Subcutaneous abdominal adipose tissue (tissue), 5 donors: ENCODE data around the gene AGAP3.

Experiments
- H3K27ac ChIP-seq: one replicate; pipeline ENCODE4 v1.7.0; 2013; ENCODE audit warnings: low read depth, mild to moderate bottlenecking, inconsistent platforms, low read length, moderate library complexity
- H3K27me3 ChIP-seq, 5 donors: one replicate each; pipeline ENCODE4 v1.7.0; 2013; ENCODE audit warnings: low read length in 5 of 5, inconsistent platforms in 1 of 5; ENCODE audit not compliant: control insufficient read depth in 5 of 5, insufficient read depth in 4 of 5
- H3K36me3 ChIP-seq, 5 donors: one replicate each; pipeline ENCODE4 v1.7.0; 2013; ENCODE audit warnings: low read length in 5 of 5; ENCODE audit not compliant: control insufficient read depth in 5 of 5, insufficient read depth in 5 of 5
- H3K4me1 ChIP-seq, 5 donors: one replicate each; pipeline ENCODE4 v1.7.0; 2013; ENCODE audit warnings: low read length in 5 of 5, mild to moderate bottlenecking in 3 of 5, moderate library complexity in 1 of 5; ENCODE audit not compliant: control insufficient read depth in 5 of 5, insufficient read depth in 5 of 5
- H3K4me3 ChIP-seq, 5 donors: one replicate each; pipeline ENCODE4 v1.7.0; 2013; ENCODE audit warnings: low read length in 5 of 5, low read depth in 1 of 5
- H3K9ac ChIP-seq, 5 donors: one replicate each; pipeline ENCODE4 v1.7.0; 2013; ENCODE audit warnings: low read length in 5 of 5, mild to moderate bottlenecking in 4 of 5, moderate library complexity in 3 of 5
- H3K9me3 ChIP-seq, 5 donors: one replicate each; pipeline ENCODE4 v1.7.0; 2013; ENCODE audit warnings: low read length in 5 of 5; ENCODE audit not compliant: control insufficient read depth in 5 of 5
- donor health status: healthy.
- donor health status: healthy.
- donor health status: healthy.
- donor health status: healthy.
- donor health status: healthy.

The AGAP3 gene

DNA sequence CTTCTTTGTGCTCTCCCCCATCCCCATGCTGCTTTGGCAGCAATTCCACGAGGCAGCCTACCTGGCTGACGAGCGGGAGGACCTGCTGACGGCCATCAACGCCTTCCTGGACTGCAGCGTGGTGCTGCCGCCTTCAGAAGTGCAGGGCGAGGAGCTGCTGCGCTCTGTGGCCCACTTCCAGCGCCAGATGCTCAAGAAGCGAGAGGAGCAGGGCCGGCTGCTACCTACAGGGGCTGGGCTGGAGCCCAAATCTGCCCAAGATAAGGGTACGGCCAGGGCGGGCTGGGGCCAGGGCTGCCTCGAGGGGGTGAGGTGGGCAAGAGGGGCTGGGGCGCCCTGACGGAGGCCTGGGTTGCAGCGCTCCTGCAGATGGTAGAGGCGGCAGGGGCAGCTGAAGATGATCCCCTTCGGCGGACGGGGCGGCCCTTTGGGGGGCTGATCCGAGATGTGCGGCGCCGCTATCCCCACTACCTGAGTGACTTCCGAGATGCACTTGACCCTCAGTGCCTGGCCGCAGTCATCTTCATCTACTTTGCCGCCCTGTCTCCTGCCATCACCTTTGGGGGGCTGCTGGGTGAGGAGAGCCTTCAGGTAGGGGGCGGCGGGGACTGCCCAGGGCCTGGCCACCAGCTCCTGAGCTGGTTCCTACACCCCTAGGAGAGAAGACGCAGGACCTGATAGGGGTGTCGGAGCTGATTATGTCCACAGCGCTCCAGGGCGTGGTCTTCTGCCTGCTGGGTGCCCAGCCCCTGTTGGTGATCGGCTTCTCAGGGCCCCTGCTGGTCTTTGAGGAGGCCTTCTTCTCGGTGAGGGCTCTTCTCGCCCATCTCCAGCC lies 15.0 kb upstream of the AGAP3 start:
- no peaks in the 10 kb centered on the region for H3K9me3 ChIP-seq
- peaks cover 0 to 90% (median 84%) of the 10 kb centered on the region in 5 donors for H3K36me3 ChIP-seq
- no peak overlapping the region for H3K4me3 ChIP-seq
- H3K27ac ChIP-seq = no peak overlapping the region
- H3K4me1 ChIP-seq = no peaks in the 10 kb centered on the region
- H3K9ac ChIP-seq = no peak overlapping the region
- no peaks in the 10 kb centered on the region for H3K27me3 ChIP-seq

DNA sequence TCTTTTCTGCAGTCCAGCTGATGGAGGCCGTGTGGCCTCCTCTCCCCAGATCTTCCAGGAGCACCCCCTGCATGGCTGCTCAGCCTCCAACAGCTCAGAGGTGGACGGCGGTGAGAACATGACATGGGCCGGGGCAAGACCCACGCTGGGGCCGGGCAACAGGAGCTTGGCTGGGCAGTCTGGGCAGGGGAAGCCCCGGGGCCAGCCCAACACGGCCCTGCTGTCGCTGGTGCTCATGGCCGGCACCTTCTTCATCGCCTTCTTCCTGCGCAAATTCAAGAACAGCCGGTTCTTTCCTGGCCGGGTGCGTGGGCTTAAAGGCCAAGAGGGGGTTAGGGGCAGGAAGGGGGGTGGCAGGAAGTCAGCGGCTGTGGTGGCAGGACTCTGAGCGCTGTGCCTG lies 12.3 kb upstream of the AGAP3 start:
- H3K9me3 ChIP-seq = no peaks in the 10 kb centered on the region
- no peaks in the 10 kb centered on the region for H3K27me3 ChIP-seq
- no peak overlapping the region for H3K27ac ChIP-seq
- H3K9ac ChIP-seq = no peak overlapping the region
- H3K4me1 ChIP-seq = peaks cover 0 to 14% (median 10%) of the 10 kb centered on the region in 5 donors
- H3K4me3 ChIP-seq = no peak overlapping the region
- peaks cover 0 to 78% (median 67%) of the 10 kb centered on the region in 5 donors for H3K36me3 ChIP-seq

DNA sequence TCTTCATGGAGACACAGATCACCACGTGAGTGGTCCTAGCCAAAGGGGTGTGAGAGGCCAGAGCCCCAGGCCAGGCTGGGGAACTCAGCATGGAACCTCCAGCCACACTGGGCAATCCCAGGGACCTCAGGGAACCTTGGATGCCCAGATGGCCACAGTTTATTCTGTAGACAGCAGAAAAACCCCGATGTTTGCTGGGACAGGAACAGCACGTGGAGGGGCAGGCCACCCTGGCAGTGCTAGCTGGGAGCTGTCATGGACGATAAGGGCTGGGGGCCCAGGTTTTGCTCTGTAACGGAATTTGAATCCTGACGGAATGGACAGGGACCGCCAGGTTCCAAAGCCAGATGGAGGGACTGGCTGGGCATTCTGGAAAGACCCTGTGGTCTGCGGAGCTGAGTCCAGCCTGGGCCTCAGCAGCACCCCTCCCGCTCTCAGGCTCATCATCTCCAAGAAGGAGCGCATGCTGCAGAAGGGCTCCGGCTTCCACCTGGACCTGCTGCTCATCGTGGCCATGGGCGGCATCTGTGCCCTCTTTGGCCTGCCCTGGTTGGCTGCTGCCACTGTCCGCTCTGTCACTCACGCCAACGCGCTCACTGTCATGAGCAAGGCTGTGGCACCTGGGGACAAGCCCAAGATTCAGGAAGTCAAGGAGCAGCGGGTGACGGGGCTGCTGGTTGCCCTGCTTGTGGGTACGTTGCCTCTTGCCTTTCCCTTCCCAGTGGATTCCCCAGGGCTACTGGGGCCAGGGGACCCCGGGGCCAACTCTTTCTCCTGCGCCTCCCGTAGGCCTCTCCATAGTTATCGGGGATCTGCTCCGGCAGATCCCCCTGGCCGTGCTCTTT lies 11.2 kb upstream of the AGAP3 start:
- Histone ChIP-seq H3K4me3 (no peak overlapping the region), H3K27me3 (no peaks in the 10 kb centered on the region), H3K27ac (no peak overlapping the region), H3K4me1 (peaks cover 2 to 25% (median 20%) of the 10 kb centered on the region in 5 donors), H3K9me3 (no peaks in the 10 kb centered on the region), H3K36me3 (peaks cover 0 to 68% (median 57%) of the 10 kb centered on the region in 5 donors), H3K9ac (no peak overlapping the region)

DNA sequence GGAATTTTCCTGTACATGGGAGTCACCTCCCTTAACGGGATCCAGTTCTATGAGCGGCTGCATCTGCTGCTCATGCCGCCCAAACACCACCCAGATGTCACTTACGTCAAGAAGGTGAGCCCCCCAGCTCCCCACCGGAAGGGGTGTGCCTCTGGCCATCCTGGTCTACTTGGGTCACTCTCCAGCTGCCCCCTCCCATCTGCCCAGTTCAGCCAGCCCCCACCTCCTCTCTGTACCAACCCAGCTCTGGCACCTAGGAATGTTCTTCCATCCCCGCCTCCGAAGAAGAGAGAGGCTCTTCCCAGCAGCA lies 10.7 kb upstream of the AGAP3 start:
- no peak overlapping the region for H3K9ac ChIP-seq
- H3K27me3 ChIP-seq = no peaks in the 10 kb centered on the region
- H3K36me3 ChIP-seq = peaks cover 0 to 62% (median 52%) of the 10 kb centered on the region in 5 donors
- peaks cover 2 to 28% (median 22%) of the 10 kb centered on the region in 5 donors for H3K4me1 ChIP-seq
- no peak overlapping the region for H3K27ac ChIP-seq
- H3K9me3 ChIP-seq = no peaks in the 10 kb centered on the region
- no peak overlapping the region for H3K4me3 ChIP-seq

DNA sequence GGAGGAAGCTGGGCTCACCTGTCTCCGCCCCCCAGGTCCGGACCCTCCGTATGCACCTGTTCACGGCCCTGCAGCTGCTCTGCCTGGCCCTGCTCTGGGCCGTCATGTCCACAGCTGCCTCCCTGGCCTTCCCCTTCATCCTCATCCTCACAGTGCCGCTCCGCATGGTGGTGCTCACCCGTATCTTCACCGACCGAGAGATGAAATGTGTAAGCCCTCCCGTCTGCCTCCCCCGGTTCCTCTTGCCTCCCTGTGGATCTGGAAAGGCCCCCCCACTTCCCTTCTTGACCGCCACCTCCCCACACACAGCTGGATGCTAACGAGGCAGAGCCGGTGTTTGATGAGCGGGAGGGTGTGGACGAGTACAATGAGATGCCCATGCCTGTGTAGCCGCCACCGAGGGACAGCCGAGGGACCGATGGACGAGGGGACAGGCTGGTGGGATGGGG lies 10.3 kb upstream of the AGAP3 start:
- H3K4me1 ChIP-seq = peaks cover 2 to 30% (median 24%) of the 10 kb centered on the region in 5 donors
- H3K9me3 ChIP-seq = no peaks in the 10 kb centered on the region
- H3K9ac ChIP-seq = no peak overlapping the region
- H3K27ac ChIP-seq = no peak overlapping the region
- no peaks in the 10 kb centered on the region for H3K27me3 ChIP-seq
- H3K4me3 ChIP-seq = no peak overlapping the region
- peaks cover 0 to 58% (median 48%) of the 10 kb centered on the region in 5 donors for H3K36me3 ChIP-seq

DNA sequence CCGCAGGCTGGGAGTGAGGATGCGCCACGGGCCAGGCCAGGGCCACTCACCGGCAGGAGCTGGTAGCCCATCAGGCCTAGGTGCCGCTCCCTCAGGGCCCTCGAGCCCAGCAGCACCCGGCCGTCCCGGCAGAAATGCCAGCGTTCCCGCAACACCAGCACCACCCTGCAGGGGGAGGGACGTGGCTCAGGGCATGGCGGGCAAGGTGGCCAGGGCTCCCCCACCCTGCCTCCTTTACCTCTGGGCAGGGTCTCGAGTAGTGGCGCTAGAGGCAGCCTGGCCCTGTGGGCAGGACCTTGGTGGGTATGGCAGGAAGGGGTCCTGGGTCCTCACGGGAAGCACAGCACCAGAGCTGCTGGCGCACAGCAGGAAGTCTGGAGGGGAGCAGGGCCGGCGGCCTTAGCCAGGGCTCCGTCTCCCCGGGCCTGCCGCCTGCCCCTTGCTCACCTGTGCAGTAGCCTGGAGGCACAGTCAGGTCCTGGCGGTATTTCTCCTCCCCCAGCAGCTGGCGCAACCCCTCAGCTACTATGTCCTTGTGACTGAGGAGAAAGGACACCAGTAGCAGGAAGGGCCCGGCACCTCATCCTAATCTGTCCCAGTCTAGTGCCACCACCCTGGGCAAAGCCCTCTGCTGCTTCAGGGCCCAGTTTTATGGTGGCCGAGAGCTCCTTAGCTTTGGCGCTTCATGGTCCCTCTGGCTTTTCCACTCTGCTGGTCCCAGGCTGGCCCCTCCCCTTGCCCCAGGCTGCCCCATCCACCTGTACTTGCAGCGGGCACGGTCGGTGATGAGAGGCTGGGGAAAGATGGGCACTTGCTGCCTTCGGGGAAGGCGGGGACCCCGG lies 9.2 kb upstream of the AGAP3 start:
- Histone ChIP-seq H3K4me3 (no peak overlapping the region), H3K36me3 (peaks cover 0 to 48% (median 37%) of the 10 kb centered on the region in 5 donors), H3K9ac (no peak overlapping the region), H3K4me1 (peaks cover 2 to 40% (median 35%) of the 10 kb centered on the region in 5 donors), H3K9me3 (no peaks in the 10 kb centered on the region), H3K27me3 (no peaks in the 10 kb centered on the region), H3K27ac (no peak overlapping the region)

DNA sequence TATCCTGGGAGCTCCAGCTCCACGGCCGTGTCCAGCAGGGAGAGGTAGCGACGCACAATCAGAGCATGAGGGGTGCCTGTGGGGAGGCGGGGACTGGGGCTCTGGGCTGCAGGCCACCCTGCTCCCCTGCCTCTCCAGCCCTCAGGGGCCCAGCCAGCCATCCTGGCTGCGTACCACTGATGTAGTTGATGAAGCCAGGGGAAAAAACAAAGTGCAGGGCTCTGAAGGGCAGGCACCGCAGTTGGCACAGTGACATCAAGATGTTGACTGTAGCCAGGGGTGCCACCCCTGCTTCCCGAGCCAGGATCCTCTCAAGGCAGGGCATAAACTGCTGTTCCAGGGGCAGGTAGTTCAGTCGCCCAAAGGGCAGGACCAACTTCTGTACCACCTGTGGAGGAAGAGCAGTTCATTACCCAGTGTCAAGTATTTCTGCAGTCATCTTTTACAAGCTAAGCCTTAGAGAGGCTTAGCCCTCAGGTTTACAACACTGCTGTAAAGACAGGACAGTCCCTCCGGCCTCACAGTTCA lies 8.5 kb upstream of the AGAP3 start:
- H3K27ac ChIP-seq = no peak overlapping the region
- H3K4me1 ChIP-seq = peaks cover 4 to 47% (median 42%) of the 10 kb centered on the region in 5 donors
- no peaks in the 10 kb centered on the region for H3K27me3 ChIP-seq
- no peak overlapping the region for H3K4me3 ChIP-seq
- H3K9ac ChIP-seq = no peak overlapping the region
- peaks cover 0 to 41% (median 36%) of the 10 kb centered on the region in 5 donors for H3K36me3 ChIP-seq
- no peaks in the 10 kb centered on the region for H3K9me3 ChIP-seq

DNA sequence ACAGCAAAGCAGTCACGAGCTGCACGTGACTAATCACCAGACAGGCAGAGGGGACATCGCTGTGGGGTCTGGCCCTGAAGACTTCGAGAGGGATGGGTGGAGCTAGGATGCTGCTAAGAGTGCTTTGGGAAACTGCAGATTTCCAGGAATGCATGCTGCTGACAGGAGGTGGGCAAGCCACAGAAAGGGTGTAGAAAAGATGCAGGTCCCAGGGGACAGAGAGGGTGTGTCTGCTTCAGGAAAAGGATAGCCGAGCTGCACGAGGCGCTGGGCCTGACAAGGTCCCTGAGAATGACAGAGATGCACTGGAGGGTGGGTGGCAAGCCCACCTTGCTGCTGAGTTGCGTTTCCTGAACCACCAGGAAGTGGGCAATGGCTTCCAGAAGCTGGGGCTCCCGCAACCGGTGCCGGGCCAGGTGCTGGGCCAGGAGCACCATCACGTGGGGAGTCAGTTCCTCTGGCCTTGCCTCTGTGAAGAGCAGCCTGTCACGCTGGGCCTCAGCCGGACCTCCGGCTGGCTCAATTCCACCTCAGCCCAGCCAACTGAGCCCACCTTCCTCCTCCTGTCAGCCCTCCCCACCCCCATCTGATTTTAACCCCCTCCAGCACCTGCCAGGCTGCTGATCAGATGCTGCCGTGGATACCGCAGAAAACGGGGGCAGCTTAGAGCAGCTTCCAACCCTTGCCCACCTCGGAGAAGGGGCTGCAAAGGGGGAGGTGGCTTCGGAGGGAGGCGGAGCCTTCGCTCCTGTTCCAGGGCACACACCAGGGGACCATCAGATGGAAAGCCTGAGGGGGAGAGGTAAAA lies 7.8 kb upstream of the AGAP3 start:
- no peak overlapping the region for H3K9ac ChIP-seq
- H3K27ac ChIP-seq = no peak overlapping the region

More for the DNA sequence above, 7.8 kb upstream of the AGAP3 start:
- Histone ChIP-seq H3K36me3 (peaks cover 0 to 41% (median 34%) of the 10 kb centered on the region in 5 donors), H3K4me1 (peaks cover 4 to 49% (median 43%) of the 10 kb centered on the region in 5 donors), H3K4me3 (no peak overlapping the region), H3K27me3 (no peaks in the 10 kb centered on the region), H3K9me3 (no peaks in the 10 kb centered on the region)
